Panc1 (cell line): ENCODE data around the gene ARHGAP11A. TPM values are rescaled to one million over a fixed set of nuclear protein-coding genes. Genes with fewer than 3 reads are reported as not detected.

ENCODE experiments used
- ATAC-seq: fragments of 200-7000 bp; cut with Tn5 transposase; 2 replicates; pipeline ENCODE4 v1.9.1; 2020; ENCODE audit warnings: mild to moderate bottlenecking, moderate library complexity
- BruUV-seq: library from RNA; stranded (reverse); fragments of 400-500 nt; replicated peaks from 2 replicates; lab custom pipeline; 2021; lab: Mats Ljungman, UMichigan
- CTCF ChIA-PET: fragments of 300-600 bp; sonication (Branson Sonifier 250); formaldehyde crosslinking; loops from one replicate; lab custom pipeline; 2022; ENCODE audit warnings: antibody characterized with exemption; lab: Charles Lee
- POLR2A ChIA-PET: fragments of 300-600 bp; sonication (Branson Sonifier 250); formaldehyde crosslinking; loops from one replicate; lab custom pipeline; 2022; ENCODE audit warnings: antibody characterized with exemption; lab: Charles Lee
- DNase-seq: peaks from one replicate; pipeline ENCODE4 v3.0.0-alpha.2; 2010; ENCODE audit warnings: low read depth, low spot score
- H3K27ac ChIP-seq: 2 replicates; pipeline ENCODE4 v1.5.1; 2011; ENCODE audit warnings: mild to moderate bottlenecking, low read length, inconsistent platforms
- H3K27me3 ChIP-seq: fragments of 200-500 bp; sonication (Bioruptor generic); 2 replicates; pipeline ENCODE4 v1.6.0; 2014; ENCODE audit warnings: low read length, inconsistent platforms; ENCODE audit not compliant: control insufficient read depth, insufficient read depth
- H3K36me3 ChIP-seq: fragments of 200-500 bp; sonication (Bioruptor generic); 2 replicates; pipeline ENCODE4 v1.5.1; 2014; ENCODE audit warnings: inconsistent platforms, mild to moderate bottlenecking, low read length, moderate library complexity; ENCODE audit not compliant: control insufficient read depth, insufficient read depth
- H3K4me1 ChIP-seq: 2 replicates; pipeline ENCODE4 v1.5.1; 2011; ENCODE audit warnings: inconsistent platforms, mild to moderate bottlenecking, low read length, moderate library complexity; ENCODE audit not compliant: control insufficient read depth, insufficient read depth
- H3K4me3 ChIP-seq, 2 experiments: 2 replicates each; pipeline ENCODE4 v1.5.1; 2011 to 2012; ENCODE audit warnings: low read depth in 2 of 2, low read length in 2 of 2, mild to moderate bottlenecking in 2 of 2, inconsistent platforms in 1 of 2, moderate library complexity in 1 of 2
- H3K9me3 ChIP-seq: fragments of 200-500 bp; sonication (Bioruptor generic); 2 replicates; pipeline ENCODE4 v1.5.1; 2014; ENCODE audit warnings: low read depth, mild to moderate bottlenecking, inconsistent platforms, low read length, moderate library complexity; ENCODE audit not compliant: control insufficient read depth, insufficient read depth
- CTCF ChIP-seq: fragments of 450-650 bp; IDR thresholded peaks from 2 replicates; pipeline ENCODE4 v1.5.1; 2017; ENCODE audit warnings: mild to moderate bottlenecking
- POLR2AphosphoS5 ChIP-seq: IDR thresholded peaks from 2 replicates; pipeline ENCODE4 v1.6.1; 2012; ENCODE audit warnings: mild to moderate bottlenecking, low read depth, low read length, moderate library complexity
- REST ChIP-seq, 2 experiments: IDR thresholded peaks; 2 replicates each; pipeline ENCODE4 v1.6.1; 2011 to 2012; ENCODE audit warnings: low read depth in 2 of 2, control low read depth in 1 of 2, low read length in 1 of 2, mild to moderate bottlenecking in 1 of 2, moderate library complexity in 1 of 2; ENCODE audit not compliant: insufficient read depth in 1 of 2
- SIN3A ChIP-seq: IDR thresholded peaks from 2 replicates; pipeline ENCODE4 v1.6.1; 2012; ENCODE audit warnings: low read depth, mild to moderate bottlenecking, low read length, moderate library complexity, borderline replicate concordance; ENCODE audit not compliant: insufficient read depth
- TCF7L2 ChIP-seq: IDR thresholded peaks from 2 replicates; pipeline ENCODE4 v1.6.1; 2011; ENCODE audit warnings: mild to moderate bottlenecking, low read depth, low read length, inconsistent platforms
- in situ Hi-C: cut with HindIII; loops from 2 replicates; pipeline ENCODE4 v1.10.0; 2016; ENCODE audit warnings: low sequenced_read_pairs, low pct_unique_long_range_greater_than_20kb
- intact Hi-C: fragments of 100-400 bp; cut with micrococcal nuclease; formaldehyde crosslinking; loops from one replicate; pipeline ENCODE4 v1.10.0; 2022; ENCODE audit not compliant: unreplicated experiment
- total RNA-seq: library from RNA; stranded (reverse); gene quantifications from one replicate; pipeline ENCODE4 v1.2.1, GENCODE V29; 2021; ENCODE audit not compliant: unreplicated experiment

ARHGAP11A gene
- total RNA-seq, 1 experiment from 2014 or later, result 124 TPM

- no peaks in the 10 kb centered on the region for H3K4me1 ChIP-seq
- no peaks in the 10 kb centered on the region for H3K9me3 ChIP-seq
- H3K4me3 ChIP-seq, result no peak overlapping the region
- CTCF ChIA-PET, result no interaction called here
- no peaks in the 10 kb centered on the region for H3K27me3 ChIP-seq
- no peak overlapping the region for H3K27ac ChIP-seq
- in situ Hi-C loops, result no loop called here
- ATAC-seq (no peak), DNase-seq (no peak)
- POLR2A ChIA-PET, result no interaction called here
- intact Hi-C loops, result no loop called here
- BruUV-seq, result no TSS peak
- H3K36me3 ChIP-seq, result no peaks in the 10 kb centered on the region
- TF ChIP-seq SIN3A, result no peak
Observed at GRCh38 chr15:32677238-32677750, 62.0 kb downstream of the ARHGAP11A start.

GRCh38 chr15:32679298-32679690 is 64.0 kb downstream of the ARHGAP11A start:
- Histone ChIP-seq H3K9me3 (no peaks in the 10 kb centered on the region), H3K27me3 (no peaks in the 10 kb centered on the region), H3K27ac (no peak overlapping the region), H3K4me1 (no peaks in the 10 kb centered on the region), H3K4me3 (no peak overlapping the region), H3K36me3 (no peaks in the 10 kb centered on the region)
- intact Hi-C loops (no loop called here), in situ Hi-C loops (no loop called here)
- no peak for ATAC-seq
- POLR2A ChIA-PET, result no interaction called here
- no peak for DNase-seq
- CTCF ChIA-PET, result no interaction called here
- BruUV-seq, result no TSS peak
- TF ChIP-seq TCF7L2 (no peak), SIN3A (no peak), REST (IDR thresholded peaks at IDR 0.05; ENCODE audit: insufficient read depth in 1 of 2, low read depth in 2 of 2, low read length in 1 of 2) (no peak), CTCF (no peak), POLR2AphosphoS5 (no peak)

- no peaks in the 10 kb centered on the region for H3K27me3 ChIP-seq
- H3K4me3 ChIP-seq, result no peak overlapping the region
- POLR2A ChIA-PET, result no interaction called here
- intact Hi-C loops (no loop called here), in situ Hi-C loops (no loop called here)
- no peak overlapping the region for H3K27ac ChIP-seq
- TF ChIP-seq SIN3A (no peak), POLR2AphosphoS5 (no peak), CTCF (no peak), REST (IDR thresholded peaks at IDR 0.05; ENCODE audit: insufficient read depth in 1 of 2, low read depth in 2 of 2, low read length in 1 of 2) (no peak), TCF7L2 (no peak)
- no peaks in the 10 kb centered on the region for H3K36me3 ChIP-seq
- no TSS peak for BruUV-seq
- DNase-seq, result no peak
- CTCF ChIA-PET, result no interaction called here
- H3K4me1 ChIP-seq, result no peaks in the 10 kb centered on the region
- H3K9me3 ChIP-seq, result no peaks in the 10 kb centered on the region
- ATAC-seq, result no peak
Observed at GRCh38 chr15:32682569-32682968, 67.3 kb downstream of the ARHGAP11A start.
